Hepatocyte (in vitro differentiated cells): Measurements from ENCODE around the gene CTBP2.

ENCODE experiments used
- EZH2 ChIP-seq: fragments of 200-600 bp; sonication (generic); IDR thresholded peaks from 2 replicates; pipeline ENCODE4 v1.6.1; 2016; ENCODE audit warnings: antibody characterized with exemption, mild to moderate bottlenecking, borderline replicate concordance
- EZH2phosphoT487 ChIP-seq: fragments of 200-600 bp; sonication (generic); IDR thresholded peaks from one replicate; pipeline ENCODE4 v1.6.1; 2018; ENCODE audit warnings: antibody characterized with exemption, mild to moderate bottlenecking, low read depth, moderate library complexity; ENCODE audit not compliant: unreplicated experiment, severe bottlenecking
- TF ChIP-seq, protein P1 (sequence below): fragments of 200-600 bp; sonication (generic); IDR thresholded peaks from 2 replicates; pipeline ENCODE4 v1.5.1; 2016; ENCODE audit warnings: antibody characterized with exemption, mild to moderate bottlenecking; ENCODE audit not compliant: poor library complexity

DNA sequence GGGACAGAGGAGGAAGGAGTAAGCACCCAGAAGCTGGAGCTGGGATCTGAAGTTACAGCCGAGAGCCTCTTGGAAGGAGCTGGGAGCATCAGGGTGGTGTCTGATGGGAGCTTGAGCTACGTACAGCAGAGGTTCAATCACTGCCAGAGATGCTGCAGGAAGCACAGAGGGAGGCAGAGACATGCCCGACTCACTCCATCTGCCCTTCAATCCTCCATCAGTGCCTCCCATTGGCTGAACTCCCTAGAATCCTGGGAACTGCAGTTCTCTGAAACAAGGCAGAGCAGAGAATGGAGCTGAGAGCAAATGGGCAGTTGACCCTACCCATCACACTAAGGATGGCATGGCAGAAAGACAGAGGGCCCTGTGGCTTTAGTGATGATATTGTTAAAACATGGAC, 40.0 kb upstream of the CTBP2 start:
- TF ChIP-seq EZH2 = no peak
- TF ChIP-seq, protein P1, sequence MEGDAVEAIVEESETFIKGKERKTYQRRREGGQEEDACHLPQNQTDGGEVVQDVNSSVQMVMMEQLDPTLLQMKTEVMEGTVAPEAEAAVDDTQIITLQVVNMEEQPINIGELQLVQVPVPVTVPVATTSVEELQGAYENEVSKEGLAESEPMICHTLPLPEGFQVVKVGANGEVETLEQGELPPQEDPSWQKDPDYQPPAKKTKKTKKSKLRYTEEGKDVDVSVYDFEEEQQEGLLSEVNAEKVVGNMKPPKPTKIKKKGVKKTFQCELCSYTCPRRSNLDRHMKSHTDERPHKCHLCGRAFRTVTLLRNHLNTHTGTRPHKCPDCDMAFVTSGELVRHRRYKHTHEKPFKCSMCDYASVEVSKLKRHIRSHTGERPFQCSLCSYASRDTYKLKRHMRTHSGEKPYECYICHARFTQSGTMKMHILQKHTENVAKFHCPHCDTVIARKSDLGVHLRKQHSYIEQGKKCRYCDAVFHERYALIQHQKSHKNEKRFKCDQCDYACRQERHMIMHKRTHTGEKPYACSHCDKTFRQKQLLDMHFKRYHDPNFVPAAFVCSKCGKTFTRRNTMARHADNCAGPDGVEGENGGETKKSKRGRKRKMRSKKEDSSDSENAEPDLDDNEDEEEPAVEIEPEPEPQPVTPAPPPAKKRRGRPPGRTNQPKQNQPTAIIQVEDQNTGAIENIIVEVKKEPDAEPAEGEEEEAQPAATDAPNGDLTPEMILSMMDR = no peak
- no peak for TF ChIP-seq EZH2phosphoT487
